ENCODE results near the gene OR6V1.

The OR6V1 gene, protein sequence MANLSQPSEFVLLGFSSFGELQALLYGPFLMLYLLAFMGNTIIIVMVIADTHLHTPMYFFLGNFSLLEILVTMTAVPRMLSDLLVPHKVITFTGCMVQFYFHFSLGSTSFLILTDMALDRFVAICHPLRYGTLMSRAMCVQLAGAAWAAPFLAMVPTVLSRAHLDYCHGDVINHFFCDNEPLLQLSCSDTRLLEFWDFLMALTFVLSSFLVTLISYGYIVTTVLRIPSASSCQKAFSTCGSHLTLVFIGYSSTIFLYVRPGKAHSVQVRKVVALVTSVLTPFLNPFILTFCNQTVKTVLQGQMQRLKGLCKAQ

DNA sequence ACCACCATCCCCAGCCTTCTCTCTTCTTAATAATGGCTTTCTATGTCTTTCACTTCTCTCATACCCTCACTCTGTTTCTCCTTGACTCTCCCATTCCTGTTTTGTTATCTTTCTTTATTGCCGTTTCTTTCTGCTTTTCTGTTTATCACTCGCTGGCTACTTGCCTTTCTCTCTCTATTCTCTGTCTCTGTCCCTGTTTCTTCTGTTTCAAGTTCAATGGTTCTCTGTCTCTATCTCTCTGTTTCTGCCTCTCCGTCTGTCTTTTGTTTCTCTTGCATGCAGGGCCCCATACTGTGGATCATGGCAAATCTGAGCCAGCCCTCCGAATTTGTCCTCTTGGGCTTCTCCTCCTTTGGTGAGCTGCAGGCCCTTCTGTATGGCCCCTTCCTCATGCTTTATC is at the start of gene OR6V1:
OR6V1 (plus strand) TSS at position 301 of the 400 bp plus-strand sequence; CDS start at position 301, 0 bp downstream.
- no peak within 1 kb of the TSS for H3K4me3 ChIP-seq (replicated peaks in 1 of 2; ENCODE audit: low read depth in 2 of 2, low read length in 2 of 2)
- no peak for TF ChIP-seq CTCF (IDR thresholded peaks at IDR 0.05; ENCODE audit: low read depth, low read length)
- DNase-seq (ENCODE audit: low read depth in 2 of 2) = no peak

GRCh38 chr7:143002898-143003297 is 49.2 kb upstream of the OR6V1 start:
- no peak for DNase-seq (ENCODE audit: low read depth in 2 of 2)
- TF ChIP-seq CTCF (IDR thresholded peaks at IDR 0.05; ENCODE audit: low read depth, low read length) = no peak
- no peak overlapping the region for H3K4me3 ChIP-seq (replicated peaks in 1 of 2; ENCODE audit: low read depth in 2 of 2, low read length in 2 of 2)

GRCh38 chr7:143003393-143004051 is 48.6 kb upstream of the OR6V1 start:
- H3K4me3 ChIP-seq (replicated peaks in 1 of 2; ENCODE audit: low read depth in 2 of 2, low read length in 2 of 2) = peak overlapping the region in 1 of 2 donors; percentile 16
- DNase-seq (ENCODE audit: low read depth in 2 of 2) = peak; percentile 69 to 73

GRCh38 chr7:143005632-143006260 is 46.4 kb upstream of the OR6V1 start:
- no peak overlapping the region for H3K4me3 ChIP-seq (replicated peaks in 1 of 2; ENCODE audit: low read depth in 2 of 2, low read length in 2 of 2)
- no peak for DNase-seq (ENCODE audit: low read depth in 2 of 2)
- TF ChIP-seq CTCF (IDR thresholded peaks at IDR 0.05; ENCODE audit: low read depth, low read length) = no peak

More at GRCh38 chr7:143003393-143004051, 48.6 kb upstream of the OR6V1 start:
- peak; percentile 68 for TF ChIP-seq CTCF (IDR thresholded peaks at IDR 0.05; ENCODE audit: low read depth, low read length)

- peak; percentile 94 for TF ChIP-seq CTCF (IDR thresholded peaks at IDR 0.05; ENCODE audit: low read depth, low read length)
- no peak overlapping the region for H3K4me3 ChIP-seq (replicated peaks in 1 of 2; ENCODE audit: low read depth in 2 of 2, low read length in 2 of 2)
- DNase-seq (ENCODE audit: low read depth in 2 of 2) = peak; percentile 76 to 77
Observed at GRCh38 chr7:143008007-143008901, 43.9 kb upstream of the OR6V1 start.

GRCh38 chr7:143012001-143012400 is 40.1 kb upstream of the OR6V1 start:
- no peak for TF ChIP-seq CTCF (IDR thresholded peaks at IDR 0.05; ENCODE audit: low read depth, low read length)
- no peak for DNase-seq (ENCODE audit: low read depth in 2 of 2)
- H3K4me3 ChIP-seq (replicated peaks in 1 of 2; ENCODE audit: low read depth in 2 of 2, low read length in 2 of 2) = no peak overlapping the region

All from cardiac fibroblast (primary cell).